ENCODE data around the gene MUSK.

DNA sequence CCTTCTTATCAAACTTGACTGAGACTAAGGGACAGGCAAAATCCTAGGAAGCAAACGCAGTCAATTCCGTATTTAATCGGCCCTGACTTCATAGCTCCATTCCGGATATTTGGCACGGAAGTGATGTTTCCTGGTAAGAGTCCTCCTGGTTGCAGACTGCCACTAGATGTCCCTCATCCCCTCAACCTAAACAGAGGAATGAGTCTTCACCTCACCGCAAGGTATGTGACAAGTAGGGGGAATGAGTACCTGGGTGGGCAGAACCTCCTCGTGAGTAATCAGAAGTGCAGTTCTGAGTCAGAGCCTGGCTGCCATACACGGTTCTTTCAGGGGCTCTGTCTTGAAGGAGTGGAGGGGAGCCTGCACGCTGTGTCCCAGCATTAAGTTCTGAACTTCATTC, 173.6 kb downstream of the MUSK start:
- TF ChIP-seq, protein P1, sequence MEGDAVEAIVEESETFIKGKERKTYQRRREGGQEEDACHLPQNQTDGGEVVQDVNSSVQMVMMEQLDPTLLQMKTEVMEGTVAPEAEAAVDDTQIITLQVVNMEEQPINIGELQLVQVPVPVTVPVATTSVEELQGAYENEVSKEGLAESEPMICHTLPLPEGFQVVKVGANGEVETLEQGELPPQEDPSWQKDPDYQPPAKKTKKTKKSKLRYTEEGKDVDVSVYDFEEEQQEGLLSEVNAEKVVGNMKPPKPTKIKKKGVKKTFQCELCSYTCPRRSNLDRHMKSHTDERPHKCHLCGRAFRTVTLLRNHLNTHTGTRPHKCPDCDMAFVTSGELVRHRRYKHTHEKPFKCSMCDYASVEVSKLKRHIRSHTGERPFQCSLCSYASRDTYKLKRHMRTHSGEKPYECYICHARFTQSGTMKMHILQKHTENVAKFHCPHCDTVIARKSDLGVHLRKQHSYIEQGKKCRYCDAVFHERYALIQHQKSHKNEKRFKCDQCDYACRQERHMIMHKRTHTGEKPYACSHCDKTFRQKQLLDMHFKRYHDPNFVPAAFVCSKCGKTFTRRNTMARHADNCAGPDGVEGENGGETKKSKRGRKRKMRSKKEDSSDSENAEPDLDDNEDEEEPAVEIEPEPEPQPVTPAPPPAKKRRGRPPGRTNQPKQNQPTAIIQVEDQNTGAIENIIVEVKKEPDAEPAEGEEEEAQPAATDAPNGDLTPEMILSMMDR (IDR thresholded peaks at IDR 0.05) = peak in 3 of 6 experiments; percentile 17 to 22 (median 22)
- TF ChIP-seq POLR2A (IDR thresholded peaks at IDR 0.05) = no peak
